Psoas muscle (tissue), 8 donors: ENCODE data around the gene CATSPER1. TPM values are rescaled to one million over a fixed set of nuclear protein-coding genes. Genes with fewer than 3 reads are reported as not detected.

Source experiments
- ATAC-seq, 4 donors: fragments of 200-7000 bp; cut with Tn5 transposase; one replicate each; pipeline ENCODE4 v1.9.1; 2020; ENCODE audit warnings: moderate library complexity in 3 of 4, mild to moderate bottlenecking in 2 of 4
- DNase-seq, 2 donors: peaks; one replicate each; pipeline ENCODE4 v3.0.0-alpha.2; 2020
- H3K27ac ChIP-seq: fragments of 200-600 bp; one replicate; pipeline ENCODE4 v1.8.0; 2022
- H3K27me3 ChIP-seq, 3 donors: fragments of 200-600 bp in 1 of 3; one replicate each; pipeline versions ENCODE4 v1.6.1 to v1.8.0; 2013 to 2022; ENCODE audit warnings: low read length in 2 of 3, mild to moderate bottlenecking in 2 of 3, moderate library complexity in 1 of 3; ENCODE audit not compliant: insufficient read depth in 3 of 3
- H3K36me3 ChIP-seq, 2 donors: fragments of 200-600 bp in 1 of 2; one replicate each; pipeline versions ENCODE4 v1.6.1 to v1.8.0; 2013 to 2022; ENCODE audit warnings: low read depth in 1 of 2, mild to moderate bottlenecking in 1 of 2, moderate library complexity in 1 of 2; ENCODE audit not compliant: insufficient read depth in 1 of 2
- H3K4me1 ChIP-seq: fragments of 200-600 bp; one replicate; pipeline ENCODE4 v1.8.0; 2022
- H3K4me3 ChIP-seq: fragments of 200-600 bp; one replicate; pipeline ENCODE4 v1.8.0; 2022; ENCODE audit warnings: mild to moderate bottlenecking
- H3K9me3 ChIP-seq: fragments of 200-600 bp; one replicate; pipeline ENCODE4 v1.8.0; 2022
- WGBS, 3 donors: extraction: QIAGEN DNeasy Blood & Tissue Kit; methylation state at CpG; one replicate each; pipeline versions ENCODE4 v1.1.6 to v1.1.7; 2013; 5-methylcytosine and 5-hydroxymethylcytosine counted together
- intact Hi-C, 2 donors: fragments of 100-400 bp; cut with DNase I; formaldehyde crosslinking; loops; one replicate each; pipeline versions ENCODE4 v1.11.0 to v1.14.2; 2022
- polyA plus RNA-seq, 3 donors: library from polyadenylated mRNA; stranded (reverse); fragments of 200-250 nt; gene quantifications; one replicate each; pipeline ENCODE4 v1.2.3, GENCODE V29; 2013
- total RNA-seq, 4 donors: library from RNA; stranded (reverse); fragmentation: NEBNext Ultra II Directional in 2 of 4; extraction: Animal tissue kit (Norgen Biotek cat#: 25700) in 2 of 4; gene quantifications; one replicate each; pipeline versions ENCODE4 v1.2.1 to v1.2.4, GENCODE V29; 2021 to 2023
- TF ChIP-seq, protein P1 (sequence below): fragments of 200-600 bp; IDR thresholded peaks from one replicate; pipeline ENCODE4 v1.8.0; 2022; ENCODE audit warnings: antibody characterized with exemption
- donor health status: healthy with polysubstance abuse.
- donor health status: DM: no; HTN: no; CAD: no; lungs with moderate emphysema.
- donor health status: Bipolar disorder and iron deficiency.
- donor health status: healthy.
- donor health status: DM: yes; HTN: yes; CAD: no.
- donor health status: DM: no; HTN: no; CAD: no.
- donor health status: DM: no; HTN: no; CAD: no.
- donor health status: DM: yes; HTN: yes; CAD: no.

The CATSPER1 gene
- total and polyA plus RNA-seq, 7 donors, result 0.01 to 0.55 TPM; not detected in 5

- peaks cover 0 to 7% (median 4%) of the 10 kb centered on the region in 3 donors for H3K27me3 ChIP-seq
- DNase-seq (no peak), ATAC-seq (peak in 1 of 4 donors; percentile 0)
- peaks cover 5% of the 10 kb centered on the region for H3K4me1 ChIP-seq
- peaks cover 0 to 45% of the 10 kb centered on the region in 2 donors for H3K36me3 ChIP-seq
- TF ChIP-seq, protein P1, sequence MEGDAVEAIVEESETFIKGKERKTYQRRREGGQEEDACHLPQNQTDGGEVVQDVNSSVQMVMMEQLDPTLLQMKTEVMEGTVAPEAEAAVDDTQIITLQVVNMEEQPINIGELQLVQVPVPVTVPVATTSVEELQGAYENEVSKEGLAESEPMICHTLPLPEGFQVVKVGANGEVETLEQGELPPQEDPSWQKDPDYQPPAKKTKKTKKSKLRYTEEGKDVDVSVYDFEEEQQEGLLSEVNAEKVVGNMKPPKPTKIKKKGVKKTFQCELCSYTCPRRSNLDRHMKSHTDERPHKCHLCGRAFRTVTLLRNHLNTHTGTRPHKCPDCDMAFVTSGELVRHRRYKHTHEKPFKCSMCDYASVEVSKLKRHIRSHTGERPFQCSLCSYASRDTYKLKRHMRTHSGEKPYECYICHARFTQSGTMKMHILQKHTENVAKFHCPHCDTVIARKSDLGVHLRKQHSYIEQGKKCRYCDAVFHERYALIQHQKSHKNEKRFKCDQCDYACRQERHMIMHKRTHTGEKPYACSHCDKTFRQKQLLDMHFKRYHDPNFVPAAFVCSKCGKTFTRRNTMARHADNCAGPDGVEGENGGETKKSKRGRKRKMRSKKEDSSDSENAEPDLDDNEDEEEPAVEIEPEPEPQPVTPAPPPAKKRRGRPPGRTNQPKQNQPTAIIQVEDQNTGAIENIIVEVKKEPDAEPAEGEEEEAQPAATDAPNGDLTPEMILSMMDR, result no peak
- peak overlapping the region; percentile 94 for H3K4me3 ChIP-seq
- H3K27ac ChIP-seq, result peak overlapping the region; percentile 84
- 1% methylated on average over 17 of the region's 17 CpGs for WGBS, 3 donors
- intact Hi-C loops, result no loop called here
- H3K9me3 ChIP-seq, result no peaks in the 10 kb centered on the region
These were observed 26.3 kb upstream of the CATSPER1 start for GRCh38 chr11:66052664-66052982.

GRCh38 chr11:66051766-66052663 is 25.7 kb upstream of the CATSPER1 start, which contains the start of gene SF3B2:
TSS of gene SF3B2 (plus strand) at chr11:66052364. CDS start at chr11:66052385, 21 bp downstream.
- DNase-seq (peak; percentile 98 to 99), ATAC-seq (peak; percentile 99)
- Histone ChIP-seq H3K27me3 (peaks cover 0 to 7% (median 4%) of the 10 kb centered on the region in 3 donors), H3K4me3 (peak within 1 kb of the TSS; percentile 94), H3K4me1 (peaks cover 5% of the 10 kb centered on the region), H3K36me3 (peaks cover 0 to 39% of the 10 kb centered on the region in 2 donors), H3K9me3 (no peaks in the 10 kb centered on the region), H3K27ac (peak within 1 kb of the TSS; percentile 84)
- TF ChIP-seq, protein P1, result no peak
- 0% methylated on average over 76 to 84 of the region's 84 CpGs for WGBS, 3 donors
- intact Hi-C loops, result no loop called here

DNA sequence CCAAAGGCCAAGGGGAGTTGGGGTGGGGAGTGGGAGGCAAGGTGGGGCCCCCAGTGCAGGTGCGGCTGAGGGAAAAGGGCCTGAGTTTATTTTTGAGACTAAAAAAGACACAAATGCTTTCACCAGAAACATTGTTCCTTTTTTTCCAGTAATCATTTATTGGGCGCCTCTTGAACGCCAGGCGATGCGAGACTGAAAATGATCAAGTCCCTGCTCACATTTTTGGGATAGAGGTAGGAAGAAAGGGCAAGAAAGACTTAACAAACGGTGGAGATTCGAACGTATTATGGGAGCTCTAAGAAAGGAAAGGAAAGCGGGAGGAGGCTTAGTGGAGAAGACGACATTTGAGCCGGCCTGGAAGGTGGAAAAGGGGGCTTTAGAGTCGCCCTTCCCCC is 25.1 kb upstream of the CATSPER1 start:
- peaks cover 0 to 33% of the 10 kb centered on the region in 2 donors for H3K36me3 ChIP-seq
- TF ChIP-seq, protein P1, result no peak
- WGBS, 3 donors, result 23 to 26% (median 25%) methylated on average over 12 of the region's 12 CpGs
- DNase-seq (no peak), ATAC-seq (no peak)
- intact Hi-C loops, result no loop called here
- H3K27me3 ChIP-seq, result peaks cover 0 to 7% (median 4%) of the 10 kb centered on the region in 3 donors
- peak overlapping the region; percentile 84 for H3K27ac ChIP-seq
- no peaks in the 10 kb centered on the region for H3K9me3 ChIP-seq
- H3K4me3 ChIP-seq, result peak overlapping the region; percentile 94
- peaks cover 5% of the 10 kb centered on the region for H3K4me1 ChIP-seq

- no peak for ATAC-seq
- Histone ChIP-seq H3K9me3 (no peaks in the 10 kb centered on the region), H3K36me3 (peaks cover 0 to 26% of the 10 kb centered on the region in 2 donors), H3K27me3 (peaks cover 0 to 7% (median 4%) of the 10 kb centered on the region in 3 donors), H3K27ac (peak overlapping the region; percentile 84), H3K4me1 (peaks cover 5% of the 10 kb centered on the region), H3K4me3 (no peak overlapping the region)
- WGBS, 3 donors, result 80 to 85% (median 83%) methylated on average over 5 of the region's 5 CpGs
- TF ChIP-seq, protein P1, result no peak
- no peak for DNase-seq
- intact Hi-C loops, result no loop called here
These were observed 24.4 kb upstream of the CATSPER1 start for GRCh38 chr11:66050581-66051231.
